ENCODE data around the gene ENTPD1.
"Not testable (repeated sequence)": the region's sequence is repeated elsewhere in the genome, so short reads cannot be mapped to it uniquely, and the experiment has no call there.

ENTPD1 gene

DNA sequence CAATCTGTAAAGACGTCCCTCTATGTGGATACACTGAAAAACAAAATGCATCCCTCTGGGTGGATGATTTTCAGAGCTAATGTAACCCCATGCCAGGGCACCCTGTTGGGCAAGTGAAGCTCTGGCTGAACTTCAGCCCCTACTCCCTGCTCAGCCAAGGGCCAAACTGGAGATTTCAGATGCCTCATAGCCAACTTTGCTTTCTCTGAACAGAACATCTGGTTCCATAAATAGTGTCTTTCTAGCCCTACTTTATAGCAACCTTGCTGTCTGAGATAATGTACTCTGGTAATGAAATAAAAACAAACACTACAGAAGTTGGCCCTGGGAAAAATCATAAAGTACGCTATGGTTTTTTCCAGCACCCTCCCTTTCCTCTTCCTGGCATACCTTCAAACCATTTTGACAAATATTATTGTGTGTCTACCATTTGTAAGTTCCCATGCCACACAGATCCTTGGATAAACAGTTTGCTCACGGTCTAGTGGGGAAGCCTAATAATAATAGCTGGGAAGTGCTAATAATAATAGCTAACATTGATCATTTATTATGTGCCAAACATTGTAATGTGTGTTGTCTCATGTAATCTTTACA lies 3.4 kb downstream of the ENTPD1 start:
- no peak for DNase-seq

DNA sequence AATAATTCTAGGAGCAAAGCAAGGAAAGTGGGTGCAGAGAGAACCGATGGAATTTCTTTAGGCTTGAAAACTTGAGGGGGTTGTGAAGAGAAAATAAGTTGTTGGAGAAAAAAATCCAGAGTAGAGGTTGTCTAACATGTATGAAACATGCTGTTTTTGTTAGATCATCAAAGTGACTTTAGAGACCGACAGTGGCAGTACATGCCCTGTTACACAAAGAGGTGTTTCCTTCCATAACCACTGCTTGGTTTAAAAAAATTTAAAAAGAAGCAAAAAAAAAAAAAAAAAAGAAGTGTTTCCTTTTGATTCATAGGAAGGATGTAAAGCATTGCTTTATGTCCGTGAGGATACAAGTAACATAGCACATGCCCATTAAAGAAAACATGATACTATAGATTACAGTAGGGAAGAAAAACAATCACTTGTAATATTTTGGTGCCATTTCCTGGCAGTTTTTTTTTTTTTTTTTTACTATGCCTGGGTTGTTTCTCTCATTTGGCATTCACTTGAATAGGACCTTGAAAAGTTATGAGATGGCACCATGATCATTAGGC lies 6.1 kb downstream of the ENTPD1 start:
- DNase-seq = no peak

GRCh38 chr10:95767884-95768556 lies 12.1 kb downstream of the ENTPD1 start:
- DNase-seq = no peak

- no peak for DNase-seq
Observed at GRCh38 chr10:95770084-95770720, 14.2 kb downstream of the ENTPD1 start.

GRCh38 chr10:95773454-95773853 lies 17.5 kb downstream of the ENTPD1 start:
- not testable (repeated sequence) for DNase-seq

GRCh38 chr10:95777638-95778037 lies 21.7 kb downstream of the ENTPD1 start:
- not testable (repeated sequence) for DNase-seq

DNA sequence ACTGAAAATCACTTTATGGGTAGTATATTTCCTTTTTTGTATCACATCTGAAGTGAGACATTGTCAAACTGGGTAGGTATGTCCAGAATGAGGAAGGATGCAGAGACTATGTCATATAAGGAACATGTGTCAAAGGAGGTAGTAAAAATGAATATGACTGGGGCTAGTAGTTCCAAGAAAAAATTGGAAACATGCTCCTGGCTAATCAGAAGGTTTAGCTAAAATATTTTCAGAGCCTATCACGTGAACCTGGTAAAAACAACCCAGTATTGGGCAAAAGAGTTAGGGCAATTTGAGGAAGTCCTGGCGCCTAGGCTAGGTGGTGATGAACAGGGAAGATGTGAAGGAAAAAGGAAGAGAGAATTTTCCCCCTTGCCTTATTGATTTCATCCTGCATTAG lies 26.4 kb downstream of the ENTPD1 start:
- no peak for DNase-seq

DNA sequence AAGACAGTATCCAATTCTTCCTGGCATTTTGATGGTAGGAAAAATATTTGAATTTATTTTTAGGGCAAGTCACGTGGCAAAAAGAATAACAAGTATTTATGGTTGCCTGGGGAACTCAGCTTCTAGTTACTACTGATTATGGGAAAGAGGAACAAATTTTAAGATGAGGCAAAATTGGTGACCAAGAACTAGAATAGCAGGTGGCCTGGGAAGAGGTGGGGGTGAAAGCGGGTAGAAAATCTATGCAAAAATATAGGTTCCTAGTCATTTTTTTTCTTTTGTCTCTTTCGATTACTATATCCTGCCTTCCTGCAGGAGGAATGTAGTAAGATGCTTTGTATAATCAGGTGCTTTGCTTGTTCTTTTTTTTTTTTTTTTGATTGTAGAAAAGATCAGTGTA lies 27.8 kb downstream of the ENTPD1 start:
- DNase-seq = no peak

GRCh38 chr10:95784279-95784913 lies 28.4 kb downstream of the ENTPD1 start:
- DNase-seq = no peak

- DNase-seq = no peak
Observed at GRCh38 chr10:95785317-95785716, 29.4 kb downstream of the ENTPD1 start.

DNA sequence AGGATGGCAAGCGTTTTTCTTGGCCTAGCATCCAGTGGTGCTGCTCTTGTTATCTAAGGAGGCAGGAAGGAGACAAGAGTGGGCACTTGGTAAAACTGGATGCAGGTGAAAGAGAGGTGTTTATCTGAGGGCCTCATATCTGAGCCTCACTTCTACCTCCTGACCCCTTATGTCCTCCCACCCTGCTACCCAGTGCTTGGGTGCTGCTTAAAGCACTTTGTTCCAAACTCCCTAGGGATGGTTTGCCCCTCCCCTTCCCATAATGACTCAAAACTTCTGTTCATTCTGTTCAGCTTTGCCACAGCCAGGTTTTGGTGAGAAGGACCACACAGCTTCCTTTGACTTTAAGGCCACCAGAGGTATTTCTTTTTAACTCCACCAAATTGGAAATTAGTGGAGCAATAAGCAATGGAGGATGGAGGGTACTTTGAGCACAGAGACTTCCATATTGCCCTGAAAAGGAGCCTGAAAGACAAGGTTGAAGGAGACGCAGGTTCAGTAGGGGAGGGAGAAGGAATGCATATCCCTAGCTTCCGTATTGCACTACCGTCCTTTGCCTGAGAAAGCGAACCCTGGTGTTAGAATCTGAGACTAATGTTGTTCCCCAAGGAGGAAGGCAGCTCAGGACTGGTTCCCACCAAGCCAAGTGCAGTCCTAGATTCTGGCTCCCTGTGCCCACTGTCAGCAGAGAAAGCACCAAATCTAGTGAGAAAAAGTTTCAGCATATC lies 30.1 kb downstream of the ENTPD1 start:
- no peak for DNase-seq

DNA sequence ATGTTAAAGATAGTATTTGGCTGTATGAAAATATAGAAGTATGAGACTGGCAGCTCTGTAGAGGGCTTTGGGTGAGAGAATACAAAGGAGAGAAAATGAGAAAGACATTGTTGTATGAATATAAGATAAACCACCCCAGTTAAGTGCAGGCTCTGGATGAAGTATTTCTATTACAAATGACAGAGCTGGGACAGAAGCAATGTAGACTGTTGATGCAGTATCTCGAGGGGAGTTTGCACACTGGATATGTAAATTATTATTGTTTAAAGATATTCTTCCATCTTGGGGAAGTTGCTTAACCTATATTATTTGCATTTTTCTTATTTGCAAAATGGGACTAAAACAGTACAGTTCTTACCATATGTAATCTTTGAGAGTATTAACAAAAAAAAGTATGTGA lies 31.5 kb downstream of the ENTPD1 start:
- DNase-seq = no peak

DNA sequence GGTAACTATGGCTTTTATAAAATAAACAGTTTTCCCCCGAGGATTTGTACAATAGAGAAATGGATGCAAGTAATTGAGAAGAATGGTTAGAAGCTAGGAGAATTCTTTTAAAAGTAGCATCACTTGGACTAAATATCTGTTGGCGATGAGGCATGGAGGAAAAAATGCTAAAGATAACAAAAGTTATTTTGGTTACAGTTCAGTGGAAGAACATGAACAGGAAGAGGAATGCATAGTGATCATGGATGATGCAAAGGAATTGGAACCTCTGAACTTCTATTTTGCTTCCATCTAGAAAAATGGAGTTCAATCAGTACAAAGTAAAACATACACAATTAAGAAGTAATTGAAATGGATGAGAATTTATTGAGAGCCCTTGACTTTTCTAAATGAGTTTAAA lies 32.9 kb downstream of the ENTPD1 start:
- DNase-seq = no peak

- DNase-seq = no peak
Observed at GRCh38 chr10:95789902-95790301, 33.9 kb downstream of the ENTPD1 start.

DNA sequence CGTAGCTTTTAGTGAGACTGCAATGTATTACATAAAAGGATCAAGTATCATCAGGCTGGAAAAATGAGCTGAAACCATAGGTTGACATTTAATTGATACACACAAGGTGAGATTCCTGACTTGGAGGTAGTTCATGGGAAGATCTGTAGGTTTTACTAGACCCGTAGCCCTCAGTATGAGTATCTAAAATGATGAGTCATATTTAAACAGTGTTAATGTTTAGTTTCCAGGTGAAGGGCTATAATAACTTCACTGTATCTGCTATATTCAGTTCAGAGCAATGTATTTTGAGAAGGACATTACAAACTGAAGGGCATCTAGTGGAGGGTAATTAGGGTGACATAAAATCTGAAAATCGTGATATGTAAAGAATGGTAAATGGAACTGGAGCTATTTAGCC lies 35.0 kb downstream of the ENTPD1 start:
- no peak for DNase-seq

DNA sequence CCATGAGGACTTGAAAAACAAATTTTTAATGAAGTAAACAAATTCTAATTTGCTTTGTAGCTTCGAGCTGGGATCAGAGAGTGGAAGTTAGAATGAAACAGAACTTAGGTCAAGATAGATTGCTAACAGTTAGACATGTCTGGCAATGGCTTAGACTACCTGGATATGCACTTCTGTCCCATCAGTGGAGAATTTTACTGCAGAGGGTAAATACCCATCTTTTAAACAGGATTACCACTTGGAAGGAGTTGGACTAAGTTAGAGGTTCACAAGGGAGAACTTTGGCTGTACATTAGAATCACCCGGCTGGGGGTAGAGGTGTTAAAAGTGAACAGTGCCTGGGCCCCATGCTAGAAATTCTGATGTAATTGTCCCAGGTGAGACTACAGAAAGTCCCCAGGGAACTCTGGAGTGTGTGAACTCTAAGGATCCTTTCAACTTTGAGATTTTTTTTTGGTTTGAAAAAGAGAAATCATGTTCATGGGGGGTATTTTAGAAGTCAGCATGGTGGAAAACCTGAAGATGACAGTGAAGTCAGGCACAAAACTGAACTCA lies 35.5 kb downstream of the ENTPD1 start:
- DNase-seq = no peak

- DNase-seq = no peak
Observed at GRCh38 chr10:95792211-95792780, 36.3 kb downstream of the ENTPD1 start.

DNA sequence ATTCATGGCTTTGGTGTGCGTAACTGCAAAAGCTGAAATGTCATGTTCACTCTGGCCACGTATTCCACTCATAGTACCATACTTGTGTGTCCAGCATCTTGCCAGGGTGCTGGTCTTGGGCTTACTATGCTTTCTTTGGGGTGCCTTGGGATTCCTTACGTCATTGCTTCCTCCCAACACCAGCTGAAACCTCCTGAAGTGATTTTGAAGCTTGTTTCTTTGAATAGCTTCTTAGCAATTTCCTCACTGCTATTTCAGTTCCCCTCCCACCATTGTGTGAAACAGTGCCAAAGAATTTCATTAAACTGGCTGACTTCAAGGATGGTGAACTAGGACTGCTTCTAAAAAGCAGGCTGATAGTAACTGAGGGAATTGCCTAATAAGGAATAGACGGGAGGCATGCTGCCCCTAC lies 36.9 kb downstream of the ENTPD1 start:
- DNase-seq = no peak

DNA sequence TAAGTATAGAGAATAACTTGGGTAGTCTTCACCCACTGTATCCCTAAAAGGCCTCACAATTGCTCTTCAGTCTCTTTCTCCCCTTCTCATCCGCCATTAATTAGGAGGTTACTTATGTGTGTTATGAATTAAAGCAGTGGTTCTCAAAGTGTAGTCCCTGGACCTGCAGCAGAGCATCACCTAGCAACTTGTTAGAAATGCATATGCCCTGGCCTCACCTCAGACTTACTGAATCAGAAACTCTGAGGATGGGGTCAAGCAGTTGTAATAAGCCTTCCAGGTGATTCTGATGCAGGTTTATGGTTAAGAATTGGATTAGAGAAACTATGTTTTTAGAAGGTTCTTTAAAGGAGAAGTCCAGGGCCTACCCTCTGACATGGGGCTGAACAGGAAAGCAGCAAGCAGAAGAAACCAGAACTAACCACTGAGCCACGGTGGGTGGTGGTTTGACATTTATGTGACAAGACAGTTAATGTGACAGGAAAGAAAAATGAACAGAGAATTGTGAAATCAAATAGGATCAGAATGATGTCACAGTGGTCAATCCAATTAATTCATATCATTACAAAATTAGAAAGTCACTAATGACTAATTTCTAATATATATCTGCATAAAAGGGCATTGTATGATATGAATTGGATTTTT lies 37.6 kb downstream of the ENTPD1 start:
- DNase-seq = no peak

- DNase-seq = no peak
Observed at GRCh38 chr10:95794195-95794594, 38.2 kb downstream of the ENTPD1 start.

- DNase-seq = no peak
Observed at GRCh38 chr10:95795602-95796001, 39.6 kb downstream of the ENTPD1 start.

DNA sequence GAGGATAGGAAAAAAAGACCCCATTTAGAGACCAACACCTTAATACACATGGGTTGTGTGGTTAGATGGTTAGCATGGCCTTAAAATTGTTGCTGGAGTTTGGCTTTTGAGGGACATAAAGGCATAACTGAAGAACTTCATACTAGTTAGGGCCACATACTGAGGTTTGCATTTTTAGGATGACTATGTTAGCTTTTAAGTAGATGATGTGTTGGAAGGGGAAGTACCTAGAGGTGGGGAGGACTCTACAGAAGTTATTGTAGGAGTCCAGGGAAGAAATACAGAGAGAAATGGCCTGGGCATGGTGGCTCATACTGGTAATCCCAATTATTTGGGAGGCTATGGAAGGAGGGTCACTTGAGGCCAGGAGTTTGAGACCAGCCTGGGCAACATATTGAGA lies 40.5 kb downstream of the ENTPD1 start:
- DNase-seq = no peak
